ENCODE data around the gene KCNG2.

The KCNG2 gene

DNA sequence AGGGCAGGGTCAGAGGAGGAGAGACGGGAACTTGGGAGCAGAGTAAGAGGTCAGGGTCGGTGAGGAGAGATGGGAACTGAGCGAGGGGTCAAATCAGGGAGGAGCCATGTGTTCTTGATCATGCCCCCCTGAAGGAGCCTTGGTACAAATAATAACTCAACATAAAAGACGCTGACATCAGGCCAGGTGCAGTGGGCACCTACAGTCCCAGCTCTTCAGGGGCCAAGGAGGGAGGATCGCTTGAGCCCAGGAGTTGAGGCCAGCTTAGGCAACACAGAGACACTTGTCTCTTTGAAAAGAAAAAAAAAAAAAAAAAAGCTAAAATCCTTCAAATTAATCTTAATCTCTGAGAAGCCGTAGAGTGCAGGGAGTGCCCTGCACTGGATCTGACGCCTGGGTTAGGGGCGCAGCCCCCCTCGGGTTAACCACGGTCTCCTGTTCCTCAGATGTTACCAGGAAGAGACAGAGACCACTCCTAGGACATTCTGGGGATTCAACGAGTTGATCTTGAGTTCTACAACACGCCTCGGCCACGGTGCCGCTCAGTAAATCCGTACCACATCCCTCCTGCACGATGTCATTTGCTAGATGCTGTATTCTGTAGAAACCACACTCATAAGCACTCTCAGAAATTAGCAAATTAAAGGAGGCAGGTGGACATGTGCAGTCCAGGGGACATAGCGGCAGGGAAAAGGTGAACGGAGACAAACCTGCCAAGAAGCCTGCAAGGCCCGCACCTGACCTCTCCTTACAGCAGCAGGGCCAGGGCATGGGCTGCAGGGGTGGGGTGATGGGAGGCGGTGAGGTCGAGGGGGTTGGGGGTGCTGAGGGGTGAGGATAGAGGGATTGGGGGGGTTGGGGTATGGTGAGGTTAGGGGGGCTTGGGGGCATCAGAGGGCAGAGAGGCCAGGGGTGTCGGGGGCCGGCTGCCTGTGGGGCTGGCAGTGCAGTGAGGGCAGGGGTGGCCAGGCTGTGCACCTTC, 124.5 kb downstream of the KCNG2 start:
- H3K4me1 ChIP-seq (ENCODE audit: low read depth, poor library complexity, severe bottlenecking), result no peaks in the 10 kb centered on the region
- TF ChIP-seq, protein P1, sequence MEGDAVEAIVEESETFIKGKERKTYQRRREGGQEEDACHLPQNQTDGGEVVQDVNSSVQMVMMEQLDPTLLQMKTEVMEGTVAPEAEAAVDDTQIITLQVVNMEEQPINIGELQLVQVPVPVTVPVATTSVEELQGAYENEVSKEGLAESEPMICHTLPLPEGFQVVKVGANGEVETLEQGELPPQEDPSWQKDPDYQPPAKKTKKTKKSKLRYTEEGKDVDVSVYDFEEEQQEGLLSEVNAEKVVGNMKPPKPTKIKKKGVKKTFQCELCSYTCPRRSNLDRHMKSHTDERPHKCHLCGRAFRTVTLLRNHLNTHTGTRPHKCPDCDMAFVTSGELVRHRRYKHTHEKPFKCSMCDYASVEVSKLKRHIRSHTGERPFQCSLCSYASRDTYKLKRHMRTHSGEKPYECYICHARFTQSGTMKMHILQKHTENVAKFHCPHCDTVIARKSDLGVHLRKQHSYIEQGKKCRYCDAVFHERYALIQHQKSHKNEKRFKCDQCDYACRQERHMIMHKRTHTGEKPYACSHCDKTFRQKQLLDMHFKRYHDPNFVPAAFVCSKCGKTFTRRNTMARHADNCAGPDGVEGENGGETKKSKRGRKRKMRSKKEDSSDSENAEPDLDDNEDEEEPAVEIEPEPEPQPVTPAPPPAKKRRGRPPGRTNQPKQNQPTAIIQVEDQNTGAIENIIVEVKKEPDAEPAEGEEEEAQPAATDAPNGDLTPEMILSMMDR (conservative IDR thresholded peaks at IDR 0.05; ENCODE audit: low read depth, low read length), result no peak
- H4K20me1 ChIP-seq (ENCODE audit: insufficient read depth), result no peaks in the 10 kb centered on the region
- H2AFZ ChIP-seq (ENCODE audit: low read depth), result no peak overlapping the region
- H3K36me3 ChIP-seq (ENCODE audit: insufficient read depth), result no peaks in the 10 kb centered on the region; the same call in 1 of the 2 replicates
- no peaks in the 10 kb centered on the region; the same call in 1 of the 2 replicates for H3K79me2 ChIP-seq (ENCODE audit: insufficient read depth, low read depth)
- H3K27me3 ChIP-seq (ENCODE audit: insufficient read depth, low read depth), result no peaks in the 10 kb centered on the region
- H3K4me3 ChIP-seq (IDR thresholded peaks at IDR 0.05; ENCODE audit: insufficient read depth, low read depth, low read length), result no peak overlapping the region
- no peak overlapping the region for H3K4me2 ChIP-seq
- H3K27ac ChIP-seq, result no peak overlapping the region
- H3K9ac ChIP-seq, result no peak overlapping the region

DNA sequence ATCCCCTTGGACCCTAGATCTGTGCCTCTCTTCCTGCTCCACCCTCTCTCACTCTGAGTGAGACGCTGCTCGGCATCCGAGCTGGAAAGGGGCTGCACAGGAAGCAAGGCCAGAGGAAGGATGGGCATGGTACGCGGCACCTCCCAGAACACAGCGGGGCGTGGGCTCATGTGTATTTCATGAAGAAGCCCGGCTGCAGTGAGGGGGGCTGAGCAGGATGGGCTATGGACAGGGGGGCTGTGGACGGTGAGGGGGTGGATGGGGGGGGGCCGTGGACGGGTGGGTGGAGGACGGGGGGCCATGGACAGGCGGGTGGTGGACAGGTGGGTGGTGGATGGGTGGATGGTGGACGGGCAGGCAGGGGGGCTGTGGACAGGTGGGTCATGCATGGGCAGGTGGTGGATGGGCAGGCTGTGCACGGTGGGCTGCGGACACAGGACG, 125.3 kb downstream of the KCNG2 start:
- H2AFZ ChIP-seq (ENCODE audit: low read depth), result no peak overlapping the region

DNA sequence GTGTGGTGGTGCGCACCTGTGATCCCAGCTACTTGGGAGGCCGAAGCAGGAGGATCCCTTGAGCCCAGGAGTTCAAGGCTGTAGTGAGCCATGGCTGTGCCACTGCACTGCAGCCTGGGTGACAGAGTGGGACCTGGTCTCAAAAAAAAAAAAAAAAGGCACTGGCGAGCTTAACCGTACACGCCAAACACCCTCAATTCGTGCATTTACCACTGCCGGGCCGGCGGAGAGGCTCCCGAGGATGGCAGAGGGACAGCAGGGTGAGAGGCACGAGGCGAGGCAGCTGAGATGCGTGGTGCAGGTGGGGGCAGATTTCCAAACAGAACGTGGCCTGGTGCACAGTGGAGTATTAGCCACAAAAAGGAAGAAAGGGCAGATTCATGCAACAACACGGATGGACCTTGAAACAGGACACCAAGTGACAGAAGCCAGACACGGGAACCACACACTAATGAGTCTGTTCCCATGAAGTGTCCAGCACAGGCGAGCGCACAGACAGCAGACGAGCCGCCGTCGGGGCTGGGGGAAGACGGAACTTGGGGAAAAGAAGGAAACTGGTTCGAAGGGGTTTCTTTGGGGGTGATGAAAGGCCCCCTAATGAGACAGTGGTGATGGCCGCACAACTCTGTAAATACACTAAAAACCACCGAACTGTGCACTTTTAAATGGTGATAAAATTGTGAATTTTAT, 126.3 kb downstream of the KCNG2 start:
- no peak overlapping the region for H2AFZ ChIP-seq (ENCODE audit: low read depth)
- no peak overlapping the region for H3K9ac ChIP-seq
- H3K27me3 ChIP-seq (ENCODE audit: insufficient read depth, low read depth), result no peaks in the 10 kb centered on the region
- no peak overlapping the region for H3K4me3 ChIP-seq (IDR thresholded peaks at IDR 0.05; ENCODE audit: insufficient read depth, low read depth, low read length)
- TF ChIP-seq, protein P1 (conservative IDR thresholded peaks at IDR 0.05; ENCODE audit: low read depth, low read length), result no peak
- no peaks in the 10 kb centered on the region for H3K4me1 ChIP-seq (ENCODE audit: low read depth, poor library complexity, severe bottlenecking)
- no peaks in the 10 kb centered on the region for H4K20me1 ChIP-seq (ENCODE audit: insufficient read depth)
- H3K27ac ChIP-seq, result no peak overlapping the region
- no peaks in the 10 kb centered on the region; the same call in 1 of the 2 replicates for H3K79me2 ChIP-seq (ENCODE audit: insufficient read depth, low read depth)
- no peak overlapping the region for H3K4me2 ChIP-seq
- H3K36me3 ChIP-seq (ENCODE audit: insufficient read depth), result no peaks in the 10 kb centered on the region; the same call in 1 of the 2 replicates

More for the DNA sequence above, 125.3 kb downstream of the KCNG2 start:
- Histone ChIP-seq H3K4me2 (no peak overlapping the region), H3K4me3 (IDR thresholded peaks at IDR 0.05; ENCODE audit: insufficient read depth, low read depth, low read length) (no peak overlapping the region), H3K36me3 (ENCODE audit: insufficient read depth) (no peaks in the 10 kb centered on the region; the same call in 1 of the 2 replicates), H4K20me1 (ENCODE audit: insufficient read depth) (no peaks in the 10 kb centered on the region), H3K27me3 (ENCODE audit: insufficient read depth, low read depth) (no peaks in the 10 kb centered on the region), H3K4me1 (ENCODE audit: low read depth, poor library complexity, severe bottlenecking) (no peaks in the 10 kb centered on the region), H3K27ac (no peak overlapping the region), H3K79me2 (ENCODE audit: insufficient read depth, low read depth) (no peaks in the 10 kb centered on the region; the same call in 1 of the 2 replicates), H3K9ac (no peak overlapping the region)
- TF ChIP-seq, protein P1 (conservative IDR thresholded peaks at IDR 0.05; ENCODE audit: low read depth, low read length), result no peak

DNA sequence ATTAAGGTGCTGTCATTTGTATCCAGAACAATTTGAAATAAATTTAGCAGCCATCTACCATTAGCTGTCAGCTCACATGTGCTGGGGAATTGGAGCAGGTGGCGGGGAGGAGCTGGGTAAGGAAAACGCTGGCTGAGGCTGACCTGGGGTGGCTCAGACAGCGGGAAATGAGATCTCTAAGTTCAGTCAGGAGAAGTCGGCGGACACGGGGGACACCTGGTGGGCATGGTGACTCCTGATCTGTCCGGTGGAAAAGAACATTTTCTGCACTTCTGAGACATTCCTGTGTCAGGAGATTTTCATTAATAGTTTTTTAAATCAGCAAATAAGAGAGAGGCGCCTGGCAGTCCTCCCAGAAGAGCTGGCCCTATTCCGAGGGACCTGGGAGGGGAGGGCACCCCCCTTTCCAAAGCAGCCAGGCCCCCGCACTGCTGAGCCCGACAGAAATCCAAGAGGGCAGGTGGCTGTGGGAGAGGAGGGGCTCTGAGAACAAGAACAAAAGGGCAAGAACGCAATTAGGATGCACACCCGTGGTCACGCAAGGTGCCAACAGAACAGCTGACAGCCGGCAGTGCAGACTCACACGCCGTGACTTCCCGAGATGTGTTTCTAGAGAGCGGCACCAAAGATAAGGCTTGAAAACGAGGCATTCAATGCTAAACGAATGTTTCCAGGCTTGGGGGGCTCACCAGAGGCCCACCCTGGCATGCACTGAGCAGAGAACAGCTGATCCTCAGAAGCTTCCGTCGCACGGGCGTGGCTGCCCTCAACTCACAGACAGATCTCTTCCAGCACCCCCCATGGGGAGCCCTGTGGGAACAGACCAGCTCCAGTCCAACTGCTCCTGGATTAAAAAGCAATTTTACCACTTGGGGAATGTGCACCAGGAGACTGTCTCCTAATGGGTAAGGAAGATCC, 127.3 kb downstream of the KCNG2 start:
- Histone ChIP-seq H2AFZ (ENCODE audit: low read depth) (no peak overlapping the region), H3K27ac (no peak overlapping the region), H3K79me2 (ENCODE audit: insufficient read depth, low read depth) (no peaks in the 10 kb centered on the region; the same call in 1 of the 2 replicates), H4K20me1 (ENCODE audit: insufficient read depth) (no peaks in the 10 kb centered on the region), H3K4me1 (ENCODE audit: low read depth, poor library complexity, severe bottlenecking) (no peaks in the 10 kb centered on the region), H3K9ac (no peak overlapping the region), H3K27me3 (ENCODE audit: insufficient read depth, low read depth) (no peaks in the 10 kb centered on the region), H3K4me2 (no peak overlapping the region), H3K4me3 (IDR thresholded peaks at IDR 0.05; ENCODE audit: insufficient read depth, low read depth, low read length) (no peak overlapping the region), H3K36me3 (ENCODE audit: insufficient read depth) (peaks cover 5% of the 10 kb centered on the region; the same call in 1 of the 2 replicates)
- TF ChIP-seq, protein P1 (conservative IDR thresholded peaks at IDR 0.05; ENCODE audit: low read depth, low read length), result no peak

Data from KMS-11 (cell line).